Suprapubic skin (tissue), 4 donors: Measurements from ENCODE around the gene KLF7. TPM values are rescaled to one million over a fixed set of nuclear protein-coding genes. Genes with fewer than 3 reads are reported as not detected.

Experiments used
- DNase-seq, 2 donors: peaks; one replicate each; pipeline ENCODE4 v3.0.0-alpha.2; 2019; ENCODE audit warnings: low spot score in 2 of 2
- H3K27ac ChIP-seq: fragments of 200-600 bp; sonication (generic); one replicate; pipeline ENCODE4 v1.5.1; 2019
- H3K27me3 ChIP-seq: fragments of 200-600 bp; sonication (generic); one replicate; pipeline ENCODE4 v1.5.1; 2019
- H3K36me3 ChIP-seq: fragments of 200-600 bp; sonication (generic); one replicate; pipeline ENCODE4 v1.5.1; 2019
- H3K4me1 ChIP-seq: fragments of 200-600 bp; sonication (generic); one replicate; pipeline ENCODE4 v1.5.1; 2019
- H3K4me3 ChIP-seq: fragments of 200-600 bp; sonication (generic); one replicate; pipeline ENCODE4 v1.5.1; 2019; ENCODE audit warnings: mild to moderate bottlenecking
- H3K9me3 ChIP-seq: fragments of 200-600 bp; sonication (generic); one replicate; pipeline ENCODE4 v1.5.1; 2019
- EP300 ChIP-seq: sonication (generic); formaldehyde crosslinking; IDR thresholded peaks from one replicate; pipeline ENCODE4 v1.6.1; 2017; ENCODE audit warnings: antibody characterized with exemption
- POLR2A ChIP-seq, 2 donors: fragments of 450-650 bp; IDR thresholded peaks; one replicate each; pipeline ENCODE4 v1.6.1; 2017; ENCODE audit warnings: antibody characterized with exemption in 2 of 2, mild to moderate bottlenecking in 2 of 2, moderate library complexity in 2 of 2
- POLR2AphosphoS5 ChIP-seq, 3 donors: sonication (generic); formaldehyde crosslinking; IDR thresholded peaks; one replicate each; pipeline ENCODE4 v1.6.1; 2017; ENCODE audit warnings: antibody characterized with exemption in 3 of 3
- WGBS: methylation state at CpG from one replicate; pipeline ENCODE4 v1.1.5; 2018; 5-methylcytosine and 5-hydroxymethylcytosine counted together
- total RNA-seq, 4 donors: library from RNA; depleted of rRNA; stranded (reverse); fragments of >200 nt; gene quantifications; one replicate each; pipeline ENCODE4 v1.1.0, GENCODE V29; 2016
- TF ChIP-seq, protein P1 (sequence below), 2 donors: fragments of 200-600 bp in 1 of 2; fragments of 450-650 bp in 1 of 2; sonication (generic) in 1 of 2; IDR thresholded peaks; one replicate each; pipeline ENCODE4 v1.5.1; 2016 to 2019; ENCODE audit warnings: antibody characterized with exemption in 2 of 2, mild to moderate bottlenecking in 1 of 2, moderate library complexity in 1 of 2

The KLF7 gene
- total RNA-seq, 4 donors from 2014 or later = 10.0 to 17.4 (median 10.7) TPM

DNA sequence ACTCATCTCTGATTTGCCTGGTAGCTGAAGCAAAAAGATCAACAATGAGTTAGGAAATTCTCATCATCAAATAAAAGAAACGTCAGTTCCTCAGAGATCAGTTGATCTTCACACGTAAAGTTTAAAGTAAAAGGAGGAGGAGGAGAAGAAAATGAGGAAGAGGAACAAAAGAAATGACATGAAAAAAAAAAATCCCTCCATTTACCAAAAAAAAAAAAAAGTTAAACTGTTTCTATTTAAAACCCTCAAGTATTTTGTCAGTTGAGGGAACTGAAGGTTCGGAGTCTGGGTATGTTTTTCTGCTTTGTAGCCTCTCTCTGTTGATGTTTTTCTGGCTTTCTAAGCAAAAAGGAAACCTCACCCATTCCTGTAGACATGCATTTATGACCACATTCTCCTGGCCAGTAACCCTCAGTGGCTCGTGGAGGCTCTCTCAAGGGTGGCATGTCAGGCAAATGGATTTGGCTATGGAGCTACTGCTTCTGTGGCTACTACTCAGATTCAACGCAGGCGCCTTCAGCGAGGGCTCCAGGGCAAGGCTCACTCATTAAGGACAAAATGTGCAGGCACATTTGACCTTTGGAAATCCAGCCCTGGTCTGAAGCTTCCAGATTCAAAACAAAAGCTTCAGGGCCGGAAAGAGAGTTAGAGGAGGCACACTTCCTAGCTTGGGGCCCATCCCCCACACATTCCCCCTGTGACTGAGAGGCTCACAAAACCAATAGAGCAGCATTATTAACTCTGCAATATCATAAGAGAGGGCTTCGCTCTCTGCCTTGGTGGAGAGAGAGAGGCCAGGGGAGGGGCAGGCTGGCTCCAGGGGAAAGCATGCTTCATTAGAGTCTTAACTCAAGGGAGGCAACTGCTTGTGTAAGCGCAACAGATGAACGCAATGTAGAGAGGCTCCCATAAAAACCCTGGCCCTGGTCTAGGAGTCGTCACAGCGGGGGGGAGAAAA lies 22.3 kb downstream of the KLF7 start:
- Histone ChIP-seq H3K4me1 (peaks cover 58% of the 10 kb centered on the region), H3K27ac (peak overlapping the region; percentile 89), H3K4me3 (peak overlapping the region; percentile 15), H3K36me3 (no peaks in the 10 kb centered on the region), H3K9me3 (no peaks in the 10 kb centered on the region), H3K27me3 (no peaks in the 10 kb centered on the region)
- DNase-seq = peak; percentile 79
- WGBS = 33% methylated on average over 13 of the region's 13 CpGs
- TF ChIP-seq EP300 (no peak), POLR2AphosphoS5 (IDR thresholded peaks at IDR 0.05) (peak in 1 of 3 donors; percentile 81), POLR2A (IDR thresholded peaks at IDR 0.05) (peak in 1 of 2 donors; percentile 38)

DNA sequence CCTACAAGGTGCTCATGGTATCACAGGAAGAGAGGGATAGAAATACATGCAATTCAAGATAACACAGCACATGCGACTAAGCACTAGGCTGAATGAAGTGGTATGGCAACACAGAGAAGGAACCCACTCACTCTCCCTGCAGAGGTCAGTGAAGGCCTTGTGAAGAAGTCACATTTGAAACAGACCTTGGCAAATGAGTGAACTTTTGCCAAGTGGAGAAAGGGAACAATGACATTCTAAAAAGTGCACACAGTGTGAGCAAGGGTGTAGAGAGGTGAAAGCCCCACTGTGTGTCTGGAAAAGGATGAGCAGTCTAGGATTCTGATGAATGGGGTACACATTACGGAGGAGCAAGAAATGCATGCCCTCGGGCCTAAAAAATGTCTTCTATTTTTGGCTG lies 23.3 kb downstream of the KLF7 start:
- peak overlapping the region; percentile 89 for H3K27ac ChIP-seq
- no peak overlapping the region for H3K4me3 ChIP-seq
- TF ChIP-seq POLR2AphosphoS5 (IDR thresholded peaks at IDR 0.05) (no peak), POLR2A (IDR thresholded peaks at IDR 0.05) (no peak)
- TF ChIP-seq, protein P1, sequence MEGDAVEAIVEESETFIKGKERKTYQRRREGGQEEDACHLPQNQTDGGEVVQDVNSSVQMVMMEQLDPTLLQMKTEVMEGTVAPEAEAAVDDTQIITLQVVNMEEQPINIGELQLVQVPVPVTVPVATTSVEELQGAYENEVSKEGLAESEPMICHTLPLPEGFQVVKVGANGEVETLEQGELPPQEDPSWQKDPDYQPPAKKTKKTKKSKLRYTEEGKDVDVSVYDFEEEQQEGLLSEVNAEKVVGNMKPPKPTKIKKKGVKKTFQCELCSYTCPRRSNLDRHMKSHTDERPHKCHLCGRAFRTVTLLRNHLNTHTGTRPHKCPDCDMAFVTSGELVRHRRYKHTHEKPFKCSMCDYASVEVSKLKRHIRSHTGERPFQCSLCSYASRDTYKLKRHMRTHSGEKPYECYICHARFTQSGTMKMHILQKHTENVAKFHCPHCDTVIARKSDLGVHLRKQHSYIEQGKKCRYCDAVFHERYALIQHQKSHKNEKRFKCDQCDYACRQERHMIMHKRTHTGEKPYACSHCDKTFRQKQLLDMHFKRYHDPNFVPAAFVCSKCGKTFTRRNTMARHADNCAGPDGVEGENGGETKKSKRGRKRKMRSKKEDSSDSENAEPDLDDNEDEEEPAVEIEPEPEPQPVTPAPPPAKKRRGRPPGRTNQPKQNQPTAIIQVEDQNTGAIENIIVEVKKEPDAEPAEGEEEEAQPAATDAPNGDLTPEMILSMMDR (IDR thresholded peaks at IDR 0.05) = no peak
- WGBS = 36% methylated on average over 3 of the region's 3 CpGs
- peaks cover 51% of the 10 kb centered on the region for H3K4me1 ChIP-seq
- no peaks in the 10 kb centered on the region for H3K27me3 ChIP-seq
- no peak for DNase-seq
- H3K9me3 ChIP-seq = no peaks in the 10 kb centered on the region
- no peaks in the 10 kb centered on the region for H3K36me3 ChIP-seq

DNA sequence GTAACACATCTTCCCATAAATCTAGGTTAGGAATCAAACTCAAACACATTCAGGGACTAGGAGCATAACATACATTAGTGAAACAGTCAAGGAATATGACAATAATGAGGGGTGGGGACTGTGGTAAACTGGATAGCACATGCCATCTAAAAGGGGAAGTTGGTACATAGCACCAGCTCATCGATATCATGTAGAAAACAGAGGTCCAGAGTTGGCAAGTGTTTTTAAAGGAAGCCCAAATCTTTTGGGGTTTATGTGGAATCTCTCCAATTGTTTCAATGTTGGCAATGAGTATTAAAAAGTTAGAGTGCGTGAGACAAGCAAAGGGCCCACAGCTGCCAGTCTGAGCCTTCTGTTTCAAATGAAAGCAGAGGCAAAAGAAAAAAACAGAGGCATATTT lies 24.4 kb downstream of the KLF7 start:
- TF ChIP-seq EP300 (no peak), POLR2AphosphoS5 (IDR thresholded peaks at IDR 0.05) (no peak), POLR2A (IDR thresholded peaks at IDR 0.05) (no peak)
- TF ChIP-seq, protein P1 (IDR thresholded peaks at IDR 0.05) = no peak
- H3K36me3 ChIP-seq = no peaks in the 10 kb centered on the region
- H3K4me3 ChIP-seq = no peak overlapping the region
- H3K27me3 ChIP-seq = no peaks in the 10 kb centered on the region
- no peaks in the 10 kb centered on the region for H3K9me3 ChIP-seq
- H3K4me1 ChIP-seq = peaks cover 56% of the 10 kb centered on the region
- peak overlapping the region; percentile 89 for H3K27ac ChIP-seq
- 53% methylated on average over 2 of the region's 2 CpGs for WGBS
- no peak for DNase-seq

DNA sequence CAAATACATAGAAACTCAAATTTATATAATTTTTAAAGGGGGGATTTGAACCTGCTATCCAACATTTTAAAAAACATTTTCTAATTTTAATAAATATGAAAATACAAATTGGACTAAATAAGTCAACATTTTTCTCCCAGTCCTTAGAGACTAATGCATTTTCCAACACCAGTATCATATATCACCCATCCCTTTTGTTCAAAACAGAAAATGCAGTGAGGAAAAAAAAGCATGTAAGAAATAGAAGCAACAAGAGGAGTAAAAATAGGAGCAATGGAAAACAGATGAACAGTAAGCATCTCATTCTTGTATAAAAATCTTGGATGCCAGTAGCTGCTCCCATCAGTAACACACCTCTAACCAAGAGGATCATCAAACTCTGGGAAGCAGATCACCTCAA lies 25.5 kb downstream of the KLF7 start:
- Histone ChIP-seq H3K9me3 (no peaks in the 10 kb centered on the region), H3K4me3 (no peak overlapping the region), H3K27ac (no peak overlapping the region), H3K4me1 (peaks cover 62% of the 10 kb centered on the region), H3K36me3 (no peaks in the 10 kb centered on the region), H3K27me3 (no peaks in the 10 kb centered on the region)
- no peak for DNase-seq
- TF ChIP-seq EP300 (no peak), POLR2A (IDR thresholded peaks at IDR 0.05) (no peak), POLR2AphosphoS5 (IDR thresholded peaks at IDR 0.05) (no peak)
- TF ChIP-seq, protein P1 (IDR thresholded peaks at IDR 0.05) = no peak

DNA sequence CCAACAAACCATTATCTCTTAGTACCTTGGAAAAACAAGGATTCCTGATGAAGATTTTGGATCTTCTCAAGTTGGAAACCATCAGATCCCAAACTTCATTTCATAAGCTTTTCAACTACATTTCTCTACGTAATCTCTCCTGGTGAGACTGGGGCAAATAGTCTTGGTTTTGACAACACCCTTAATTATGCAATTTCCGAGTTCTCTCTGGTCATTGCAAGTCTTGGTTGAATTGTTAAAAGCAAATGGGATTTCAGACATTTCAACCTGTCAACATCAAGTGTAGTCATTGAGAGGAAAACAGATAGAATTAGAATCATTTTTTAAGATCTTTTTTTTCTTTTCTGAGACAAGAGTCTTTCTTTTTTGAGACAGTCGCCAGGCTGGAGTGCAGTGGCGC lies 26.2 kb downstream of the KLF7 start:
- TF ChIP-seq, protein P1 (IDR thresholded peaks at IDR 0.05) = no peak
- TF ChIP-seq EP300 (no peak), POLR2AphosphoS5 (IDR thresholded peaks at IDR 0.05) (no peak), POLR2A (IDR thresholded peaks at IDR 0.05) (no peak)
- no peaks in the 10 kb centered on the region for H3K27me3 ChIP-seq
- no peaks in the 10 kb centered on the region for H3K36me3 ChIP-seq
- H3K9me3 ChIP-seq = no peaks in the 10 kb centered on the region
- H3K4me3 ChIP-seq = no peak overlapping the region
- H3K27ac ChIP-seq = no peak overlapping the region
- DNase-seq = no peak
- peaks cover 62% of the 10 kb centered on the region for H3K4me1 ChIP-seq
- 86% methylated on average over 4 of the region's 4 CpGs for WGBS
